Stimulated activated naive B cell treated with anti-CD40 and anti-IgM and Interleukin-4, amounts not matched to agents 10 μg/mL and 1 μg/mL and 100 μg/mL, for 72 hours (primary cell): Measurements from ENCODE around the gene TCF12.

ENCODE experiments used
- ATAC-seq, 2 donors: fragments of 150-1000 bp; cut with Tn5 transposase; replicated peaks; 2 replicates each; pipeline ENCODE4 v1.10.0; 2021; ENCODE audit warnings: moderate library complexity in 1 of 2
- DNase-seq: peaks from one replicate; pipeline ENCODE4 v3.0.0; 2021
- H3K27ac Mint-ChIP-seq: one replicate; pipeline ENCODE4 v1.8.0; 2022; ENCODE audit warnings: mild to moderate bottlenecking, mixed read lengths
- H3K27me3 Mint-ChIP-seq, 2 donors: one replicate each; pipeline ENCODE4 v1.8.0; 2022; ENCODE audit warnings: mixed read lengths in 2 of 2
- H3K36me3 Mint-ChIP-seq, 2 donors: one replicate each; pipeline ENCODE4 v1.8.0; 2022; ENCODE audit warnings: mixed read lengths in 2 of 2, mild to moderate bottlenecking in 1 of 2
- H3K4me1 Mint-ChIP-seq, 2 donors: one replicate each; pipeline ENCODE4 v1.8.0; 2022; ENCODE audit warnings: mixed read lengths in 2 of 2, mild to moderate bottlenecking in 1 of 2
- H3K4me3 Mint-ChIP-seq, 2 donors: one replicate each; pipeline ENCODE4 v1.8.0; 2022; ENCODE audit warnings: mild to moderate bottlenecking in 2 of 2, mixed read lengths in 2 of 2, moderate library complexity in 1 of 2
- H3K9me3 Mint-ChIP-seq, 2 donors: one replicate each; pipeline ENCODE4 v1.8.0; 2022; ENCODE audit warnings: mixed read lengths in 2 of 2, mild to moderate bottlenecking in 1 of 2

The TCF12 gene

DNA sequence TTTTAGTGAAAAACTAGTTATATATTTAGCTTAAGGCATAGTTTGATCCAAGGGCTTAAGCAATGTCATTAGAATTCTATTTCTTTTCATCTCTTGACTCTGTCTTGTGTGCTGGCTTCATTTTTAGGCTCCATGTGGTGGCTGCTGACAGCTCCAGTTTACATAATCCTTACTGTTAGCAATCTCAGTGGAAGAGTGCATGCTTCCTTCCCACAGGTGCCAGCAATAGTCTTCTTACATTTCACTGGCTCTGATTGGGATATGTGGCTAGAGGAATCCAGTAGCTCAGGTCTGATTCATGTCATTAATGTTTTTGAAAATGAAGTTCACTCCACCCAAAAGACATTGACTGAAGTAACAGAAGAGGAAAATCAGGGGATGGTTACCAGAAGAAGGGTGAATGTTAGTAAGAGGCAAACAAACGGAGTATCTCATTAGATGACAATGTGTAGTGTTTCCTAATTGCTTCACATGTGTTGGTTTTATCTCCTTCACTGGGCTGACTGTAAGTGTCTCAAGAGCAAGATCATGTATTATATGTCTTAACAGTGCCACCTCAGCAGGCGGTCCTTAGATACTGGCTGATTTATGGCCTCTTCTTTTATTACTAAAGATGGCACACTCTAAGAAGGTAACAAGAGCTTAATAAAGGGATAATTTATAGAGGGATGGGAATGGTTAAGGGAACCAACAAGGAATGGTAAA is 25.6 kb upstream of the TCF12 start:
- ATAC-seq (no peak), DNase-seq (no peak)
- no peaks in the 10 kb centered on the region for H3K27me3 Mint-ChIP-seq
- peaks cover 2 to 4% of the 10 kb centered on the region in 2 donors for H3K9me3 Mint-ChIP-seq
- H3K4me3 Mint-ChIP-seq = no peak overlapping the region
- peaks cover 10 to 15% of the 10 kb centered on the region in 2 donors for H3K4me1 Mint-ChIP-seq
- H3K36me3 Mint-ChIP-seq = peaks cover 2 to 8% of the 10 kb centered on the region in 2 donors
- H3K27ac Mint-ChIP-seq = no peak overlapping the region

GRCh38 chr15:56893364-56893678 is 25.1 kb upstream of the TCF12 start:
- H3K27me3 Mint-ChIP-seq = no peaks in the 10 kb centered on the region
- H3K4me3 Mint-ChIP-seq = no peak overlapping the region
- peaks cover 2 to 4% of the 10 kb centered on the region in 2 donors for H3K9me3 Mint-ChIP-seq
- DNase-seq (no peak), ATAC-seq (no peak)
- H3K27ac Mint-ChIP-seq = no peak overlapping the region
- peaks cover 2 to 8% of the 10 kb centered on the region in 2 donors for H3K36me3 Mint-ChIP-seq
- H3K4me1 Mint-ChIP-seq = peaks cover 6 to 10% of the 10 kb centered on the region in 2 donors

DNA sequence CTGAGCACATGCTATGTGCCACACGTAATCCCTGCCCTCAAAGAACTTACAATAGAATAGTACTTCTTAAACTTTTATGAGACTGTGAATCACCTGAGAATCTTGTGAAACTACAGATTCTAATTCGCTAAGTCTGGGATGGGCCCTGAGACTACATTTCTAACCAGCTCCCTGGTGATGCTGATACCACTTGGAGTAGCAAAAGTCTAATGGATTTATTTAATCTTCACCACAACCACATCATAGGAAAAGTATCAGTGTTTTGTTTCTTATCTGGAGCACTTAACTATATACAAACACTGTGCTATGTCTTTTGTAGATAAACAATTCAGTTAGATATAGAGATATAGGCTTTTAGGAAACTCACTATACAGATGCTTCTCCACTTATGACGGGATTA is 23.8 kb upstream of the TCF12 start:
- DNase-seq (no peak), ATAC-seq (no peak)
- no peaks in the 10 kb centered on the region for H3K4me1 Mint-ChIP-seq

DNA sequence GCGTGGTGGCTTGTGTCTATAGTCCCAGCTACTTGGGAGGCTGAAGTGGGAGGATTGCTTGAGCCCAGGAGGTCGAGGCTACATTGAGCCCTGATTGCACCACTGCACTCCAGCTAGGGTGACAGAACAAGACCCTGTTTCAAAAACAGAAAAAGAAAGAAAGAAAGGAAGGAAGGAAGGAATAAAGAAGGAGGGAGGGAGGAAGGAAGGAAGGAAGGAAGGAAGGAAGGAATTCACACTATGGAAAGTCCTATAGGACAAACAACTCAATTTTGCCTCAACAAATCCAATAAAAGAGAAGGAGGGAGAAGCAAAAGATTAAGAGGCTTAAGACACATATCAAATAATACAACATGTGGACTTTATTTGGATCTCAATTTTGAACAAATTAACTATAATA is 16.5 kb upstream of the TCF12 start:
- Mint-ChIP-seq H3K27me3 (no peaks in the 10 kb centered on the region), H3K36me3 (peaks cover 2 to 6% of the 10 kb centered on the region in 2 donors), H3K4me3 (no peak overlapping the region), H3K9me3 (peaks cover 3 to 6% of the 10 kb centered on the region in 2 donors), H3K27ac (no peak overlapping the region), H3K4me1 (peaks cover 2 to 3% of the 10 kb centered on the region in 2 donors)
- DNase-seq (no peak), ATAC-seq (no peak)

More for the DNA sequence above, 23.8 kb upstream of the TCF12 start:
- peaks cover 2 to 8% of the 10 kb centered on the region in 2 donors for H3K36me3 Mint-ChIP-seq
- no peaks in the 10 kb centered on the region for H3K27me3 Mint-ChIP-seq
- peaks cover 2 to 4% of the 10 kb centered on the region in 2 donors for H3K9me3 Mint-ChIP-seq
- no peak overlapping the region for H3K4me3 Mint-ChIP-seq
- no peak overlapping the region for H3K27ac Mint-ChIP-seq

DNA sequence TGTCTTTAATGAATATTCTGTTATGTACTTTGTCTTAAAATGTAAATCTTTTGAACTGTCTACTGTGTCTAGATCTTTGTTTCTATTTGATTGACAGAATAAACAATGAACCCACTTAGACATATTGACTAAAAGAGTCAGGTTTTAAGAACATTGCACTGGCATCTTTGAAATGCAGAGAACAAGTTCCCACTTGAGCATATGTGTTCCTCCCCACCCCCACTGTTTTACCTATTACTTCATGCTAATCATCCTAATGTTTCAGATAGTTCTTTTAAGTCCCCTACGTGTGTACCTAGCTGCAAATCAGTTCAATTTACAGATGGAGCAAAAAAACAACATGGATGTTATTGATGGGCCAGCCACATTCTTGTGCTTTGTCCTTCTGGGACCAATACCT is 11.7 kb upstream of the TCF12 start:
- Mint-ChIP-seq H3K36me3 (peaks cover 0 to 3% of the 10 kb centered on the region in 2 donors), H3K4me3 (peak overlapping the region; percentile 54 to 68), H3K4me1 (peaks cover 5 to 6% of the 10 kb centered on the region in 2 donors), H3K9me3 (peaks cover 0 to 4% of the 10 kb centered on the region in 2 donors), H3K27ac (peak overlapping the region; percentile 44), H3K27me3 (no peaks in the 10 kb centered on the region)
- no peak for DNase-seq
- ATAC-seq = no peak

- DNase-seq (no peak), ATAC-seq (no peak)
- H3K27ac Mint-ChIP-seq = no peak overlapping the region
- H3K4me3 Mint-ChIP-seq = no peak overlapping the region
- H3K27me3 Mint-ChIP-seq = no peaks in the 10 kb centered on the region
- no peaks in the 10 kb centered on the region for H3K9me3 Mint-ChIP-seq
- peaks cover 5 to 6% of the 10 kb centered on the region in 2 donors for H3K4me1 Mint-ChIP-seq
- no peaks in the 10 kb centered on the region for H3K36me3 Mint-ChIP-seq
Measured at GRCh38 chr15:56910801-56911200, 7.6 kb upstream of the TCF12 start.

- Mint-ChIP-seq H3K9me3 (no peaks in the 10 kb centered on the region), H3K36me3 (no peaks in the 10 kb centered on the region), H3K4me1 (peaks cover 3 to 14% of the 10 kb centered on the region in 2 donors), H3K27me3 (no peaks in the 10 kb centered on the region), H3K4me3 (no peak overlapping the region), H3K27ac (no peak overlapping the region)
- ATAC-seq (no peak), DNase-seq (no peak)
Measured at GRCh38 chr15:56913241-56913640, 5.2 kb upstream of the TCF12 start.

GRCh38 chr15:56913670-56914069 is 4.8 kb upstream of the TCF12 start:
- H3K9me3 Mint-ChIP-seq = no peaks in the 10 kb centered on the region
- H3K4me3 Mint-ChIP-seq = no peak overlapping the region
- H3K27me3 Mint-ChIP-seq = no peaks in the 10 kb centered on the region
- no peak for DNase-seq
- H3K27ac Mint-ChIP-seq = no peak overlapping the region
- ATAC-seq = no peak
- H3K4me1 Mint-ChIP-seq = peaks cover 3 to 14% of the 10 kb centered on the region in 2 donors
- H3K36me3 Mint-ChIP-seq = no peaks in the 10 kb centered on the region

DNA sequence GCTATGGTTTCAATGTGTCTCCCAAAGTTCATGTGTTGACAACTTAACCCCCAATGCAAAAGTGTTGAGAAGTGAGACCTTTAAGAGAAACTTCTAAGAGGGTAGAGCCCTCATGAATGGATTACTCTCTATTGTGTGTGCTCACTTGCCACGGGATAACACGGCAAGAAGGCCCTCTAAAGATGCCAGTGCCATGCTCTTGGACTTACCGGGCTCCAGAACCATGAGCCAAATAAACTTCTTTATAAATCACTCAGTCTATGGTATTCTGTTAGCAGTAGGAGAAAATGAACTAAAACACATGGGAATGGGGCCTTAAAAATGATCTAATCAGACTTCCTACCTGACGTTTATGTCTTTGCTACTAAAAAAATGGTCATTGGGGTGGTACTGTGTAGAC is 2.6 kb upstream of the TCF12 start:
- Mint-ChIP-seq H3K4me1 (peaks cover 12 to 23% of the 10 kb centered on the region in 2 donors), H3K4me3 (no peak overlapping the region), H3K9me3 (no peaks in the 10 kb centered on the region), H3K36me3 (peaks cover 2 to 4% of the 10 kb centered on the region in 2 donors), H3K27ac (no peak overlapping the region), H3K27me3 (no peaks in the 10 kb centered on the region)
- no peak for DNase-seq
- ATAC-seq = no peak

DNA sequence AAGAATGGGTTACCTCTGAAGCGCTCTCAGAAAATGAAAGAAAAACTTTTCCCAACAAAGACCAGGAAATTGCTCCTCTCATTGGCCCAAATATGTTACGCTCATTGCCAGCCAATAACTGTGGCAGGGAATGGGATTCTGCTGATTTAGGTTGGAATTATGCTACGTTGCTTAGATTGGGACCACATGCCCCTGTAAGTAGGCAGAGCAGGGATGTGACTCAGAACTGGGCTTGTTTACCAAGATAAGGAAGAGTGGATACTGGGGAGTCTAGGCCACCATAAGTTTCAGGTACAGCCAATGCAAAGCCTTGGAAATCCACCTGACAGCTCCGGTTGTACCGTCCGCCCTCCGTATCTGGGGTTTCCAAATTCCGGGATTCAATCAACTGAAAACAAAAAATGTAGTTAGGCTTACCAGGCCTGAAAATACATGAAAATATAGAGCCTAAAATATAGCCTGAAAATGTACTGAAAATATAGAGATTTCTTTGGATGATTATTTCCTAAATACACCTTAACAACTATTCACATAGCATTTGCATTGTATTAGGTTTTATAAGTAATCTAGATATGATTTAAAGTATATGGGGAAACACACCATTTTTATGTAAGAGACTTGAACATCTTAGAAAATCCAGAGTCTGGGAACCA is 1.5 kb upstream of the TCF12 start:
- no peak for ATAC-seq
- H3K4me1 Mint-ChIP-seq = peaks cover 12 to 23% of the 10 kb centered on the region in 2 donors

DNA sequence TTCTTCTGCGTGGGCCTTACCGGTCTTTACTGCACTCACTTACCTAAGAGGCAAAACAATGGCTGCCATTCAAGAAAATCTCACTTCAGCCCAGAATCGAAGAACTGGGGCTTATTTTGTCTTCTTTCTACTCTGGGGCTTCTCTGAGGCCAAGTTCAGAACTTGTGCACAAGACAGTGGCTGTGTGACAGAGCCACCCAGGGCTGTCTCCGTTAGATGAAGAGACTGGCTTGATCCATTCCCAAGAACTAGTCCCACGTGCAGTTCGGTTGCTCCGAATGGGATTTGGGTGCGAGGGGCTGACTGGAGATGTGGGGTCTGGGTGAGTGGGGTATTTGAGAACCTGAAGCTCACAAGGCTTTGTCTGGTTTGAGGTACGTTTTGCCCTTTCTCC is 795 bp upstream of the TCF12 start:
- DNase-seq (no peak), ATAC-seq (peak in 1 of 2 donors; percentile 4)
- Mint-ChIP-seq H3K36me3 (peaks cover 3 to 4% of the 10 kb centered on the region in 2 donors), H3K27me3 (no peaks in the 10 kb centered on the region), H3K9me3 (no peaks in the 10 kb centered on the region), H3K27ac (peak overlapping the region; percentile 90), H3K4me3 (peak overlapping the region; percentile 85 to 89), H3K4me1 (peaks cover 12 to 23% of the 10 kb centered on the region in 2 donors)

More for the DNA sequence above, 1.5 kb upstream of the TCF12 start:
- H3K36me3 Mint-ChIP-seq = peaks cover 3 to 4% of the 10 kb centered on the region in 2 donors
- H3K4me3 Mint-ChIP-seq = peak overlapping the region in 1 of 2 donors; percentile 89
- H3K27ac Mint-ChIP-seq = no peak overlapping the region
- H3K27me3 Mint-ChIP-seq = no peaks in the 10 kb centered on the region
- no peak for DNase-seq
- no peaks in the 10 kb centered on the region for H3K9me3 Mint-ChIP-seq

DNA sequence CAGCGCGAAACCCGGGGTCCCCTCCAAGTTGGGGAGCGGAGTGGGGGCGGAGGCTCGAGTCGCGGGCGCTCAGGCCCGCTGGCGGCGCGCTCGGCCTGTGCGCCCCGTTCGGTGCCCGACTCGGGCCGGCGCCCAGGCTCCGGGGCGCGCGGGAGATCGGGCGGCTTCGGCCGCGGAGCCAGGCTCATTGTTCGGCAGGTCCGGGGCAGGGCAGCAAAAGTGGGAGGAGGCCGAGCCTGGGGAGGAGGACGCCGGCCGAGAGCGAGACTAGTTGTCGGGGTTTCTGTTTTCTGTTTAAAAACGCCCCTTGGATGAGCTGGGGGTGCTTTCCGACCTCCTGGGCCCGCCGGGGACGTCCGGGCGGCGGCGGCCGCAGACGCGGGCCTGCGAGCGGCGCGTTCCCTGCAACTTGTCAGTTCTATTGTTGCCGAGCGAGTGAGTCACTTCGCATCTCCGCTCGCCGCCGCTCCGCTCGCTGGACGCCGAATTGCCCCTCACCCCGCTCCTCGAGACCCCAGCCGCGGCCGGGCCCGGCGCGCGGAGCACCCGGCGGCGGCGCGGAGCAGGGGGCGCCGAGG is 676 bp downstream of the TCF12 start:
- Mint-ChIP-seq H3K4me3 (peak overlapping the region; percentile 89 to 93), H3K36me3 (peaks cover 8 to 12% of the 10 kb centered on the region in 2 donors), H3K27ac (peak overlapping the region; percentile 59), H3K9me3 (no peaks in the 10 kb centered on the region), H3K27me3 (no peaks in the 10 kb centered on the region), H3K4me1 (peaks cover 21 to 37% of the 10 kb centered on the region in 2 donors)
- ATAC-seq = peak; percentile 43
- DNase-seq = peak; percentile 59

- peak; percentile 4 for DNase-seq
- H3K4me3 Mint-ChIP-seq = peak overlapping the region; percentile 89 to 93
- peak overlapping the region; percentile 96 for H3K27ac Mint-ChIP-seq
- ATAC-seq = no peak
- no peaks in the 10 kb centered on the region for H3K27me3 Mint-ChIP-seq
- no peaks in the 10 kb centered on the region for H3K9me3 Mint-ChIP-seq
- peaks cover 22 to 42% of the 10 kb centered on the region in 2 donors for H3K4me1 Mint-ChIP-seq
- peaks cover 13 to 18% of the 10 kb centered on the region in 2 donors for H3K36me3 Mint-ChIP-seq
Measured at GRCh38 chr15:56919609-56920366, 1.3 kb downstream of the TCF12 start.

- Mint-ChIP-seq H3K4me3 (peak overlapping the region; percentile 89 to 93), H3K9me3 (no peaks in the 10 kb centered on the region), H3K27me3 (no peaks in the 10 kb centered on the region), H3K27ac (peak overlapping the region; percentile 96), H3K4me1 (peaks cover 22 to 42% of the 10 kb centered on the region in 2 donors), H3K36me3 (peaks cover 13 to 18% of the 10 kb centered on the region in 2 donors)
- DNase-seq (no peak), ATAC-seq (no peak)
Measured at GRCh38 chr15:56920367-56920627, 1.9 kb downstream of the TCF12 start.
